Mesodermal cell (in vitro differentiated cells): ENCODE data around the gene SMIM33.

Source experiments
- H3K27ac ChIP-seq: 2 replicates; pipeline ENCODE4 v1.7.0; 2013; ENCODE audit warnings: mild to moderate bottlenecking, low read depth, low read length, moderate library complexity; ENCODE audit not compliant: severe bottlenecking
- H3K36me3 ChIP-seq: 2 replicates; pipeline ENCODE4 v1.7.1; 2013; ENCODE audit warnings: mild to moderate bottlenecking, low read length, moderate library complexity; ENCODE audit not compliant: control insufficient read depth, insufficient read depth
- H3K4me1 ChIP-seq: one replicate; pipeline ENCODE4 v1.7.1; 2013; ENCODE audit warnings: mild to moderate bottlenecking, low read length; ENCODE audit not compliant: insufficient read depth, control insufficient read depth, poor library complexity, severe bottlenecking
- H3K4me3 ChIP-seq: 2 replicates; pipeline ENCODE4 v1.7.0; 2013; ENCODE audit warnings: low read length, control low read depth, mild to moderate bottlenecking; ENCODE audit not compliant: insufficient read depth, poor library complexity, severe bottlenecking; ENCODE audit errors: extremely low read depth
- H3K9me3 ChIP-seq: 2 replicates; pipeline ENCODE4 v1.7.1; 2013; ENCODE audit warnings: mild to moderate bottlenecking, low read length, moderate library complexity; ENCODE audit not compliant: control insufficient read depth
- WGBS, 2 experiments: methylation state at CpG; one replicate each; pipeline ENCODE4 v1.1.5; 2013; ENCODE audit warnings: missing lambda C conversion rate in 2 of 2; ENCODE audit not compliant: insufficient coverage in 2 of 2; 5-methylcytosine and 5-hydroxymethylcytosine counted together

The SMIM33 gene

GRCh38 chr5:139457653-139458306 lies 13.0 kb upstream of the SMIM33 start:
- no peaks in the 10 kb centered on the region for H3K36me3 ChIP-seq
- WGBS, 2 experiments: 90 to 97% methylated on average over 2 to 5 of the region's 5 CpGs
- H3K4me3 ChIP-seq: no peak overlapping the region
- no peaks in the 10 kb centered on the region for H3K9me3 ChIP-seq
- H3K4me1 ChIP-seq: peaks cover 31% of the 10 kb centered on the region
- H3K27ac ChIP-seq: no peak overlapping the region

- H3K9me3 ChIP-seq: no peaks in the 10 kb centered on the region
- WGBS, 2 experiments: 84 to 100% methylated on average over 3 to 6 of the region's 8 CpGs
- H3K4me1 ChIP-seq: peaks cover 34% of the 10 kb centered on the region
- no peak overlapping the region for H3K27ac ChIP-seq
- no peak overlapping the region for H3K4me3 ChIP-seq
- H3K36me3 ChIP-seq: no peaks in the 10 kb centered on the region
These were observed 12.0 kb upstream of the SMIM33 start for GRCh38 chr5:139458580-139459407.

DNA sequence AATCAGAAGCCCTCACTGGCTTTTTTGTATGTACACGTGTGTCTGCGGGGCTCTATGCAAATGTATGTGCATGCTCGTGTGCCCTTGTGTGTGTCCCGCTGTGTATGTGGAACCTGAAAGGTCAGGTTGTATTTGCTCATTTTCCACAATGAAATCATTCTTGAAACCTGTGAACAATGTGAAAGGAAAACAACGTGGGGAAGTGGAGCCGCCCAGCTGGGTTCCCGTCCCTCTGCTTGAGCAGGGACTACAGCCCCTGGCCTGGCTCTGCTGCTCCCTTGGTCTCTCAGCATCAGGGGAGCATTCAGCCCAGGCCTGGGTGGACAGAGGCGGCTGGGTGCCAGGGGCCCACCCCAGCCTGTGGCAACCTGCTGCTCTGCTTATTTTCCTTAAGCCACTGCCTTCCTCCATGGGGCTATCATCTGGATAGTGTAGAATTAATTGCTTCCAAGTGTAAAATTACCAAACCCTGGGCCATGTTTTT lies 11.3 kb upstream of the SMIM33 start:
- peak overlapping the region; percentile 29 for H3K27ac ChIP-seq
- H3K9me3 ChIP-seq: no peaks in the 10 kb centered on the region
- WGBS, 2 experiments: 80 to 84% methylated on average over 7 to 8 of the region's 8 CpGs
- no peak overlapping the region for H3K4me3 ChIP-seq
- no peaks in the 10 kb centered on the region for H3K36me3 ChIP-seq
- H3K4me1 ChIP-seq: peaks cover 34% of the 10 kb centered on the region

GRCh38 chr5:139460455-139460854 lies 10.3 kb upstream of the SMIM33 start:
- WGBS, 2 experiments: 100% methylated on average over 1 of the region's 1 CpG; no CpG with 5 or more reads in 1 of the 2 experiments
- peaks cover 34% of the 10 kb centered on the region for H3K4me1 ChIP-seq
- no peaks in the 10 kb centered on the region for H3K36me3 ChIP-seq
- no peak overlapping the region for H3K4me3 ChIP-seq
- no peaks in the 10 kb centered on the region for H3K9me3 ChIP-seq
- H3K27ac ChIP-seq: no peak overlapping the region

- H3K4me3 ChIP-seq: no peak overlapping the region
- H3K27ac ChIP-seq: no peak overlapping the region
- peaks cover 34% of the 10 kb centered on the region for H3K4me1 ChIP-seq
- WGBS, 2 experiments: 82 to 89% methylated on average over 4 to 6 of the region's 7 CpGs
- H3K36me3 ChIP-seq: no peaks in the 10 kb centered on the region
- H3K9me3 ChIP-seq: no peaks in the 10 kb centered on the region
These were observed 9.6 kb upstream of the SMIM33 start for GRCh38 chr5:139461176-139461575.

GRCh38 chr5:139461698-139462097 lies 9.1 kb upstream of the SMIM33 start:
- Histone ChIP-seq H3K27ac (peak overlapping the region; percentile 51), H3K4me1 (peaks cover 34% of the 10 kb centered on the region)
- WGBS, 2 experiments: 66 to 79% methylated on average over 2 to 3 of the region's 5 CpGs

DNA sequence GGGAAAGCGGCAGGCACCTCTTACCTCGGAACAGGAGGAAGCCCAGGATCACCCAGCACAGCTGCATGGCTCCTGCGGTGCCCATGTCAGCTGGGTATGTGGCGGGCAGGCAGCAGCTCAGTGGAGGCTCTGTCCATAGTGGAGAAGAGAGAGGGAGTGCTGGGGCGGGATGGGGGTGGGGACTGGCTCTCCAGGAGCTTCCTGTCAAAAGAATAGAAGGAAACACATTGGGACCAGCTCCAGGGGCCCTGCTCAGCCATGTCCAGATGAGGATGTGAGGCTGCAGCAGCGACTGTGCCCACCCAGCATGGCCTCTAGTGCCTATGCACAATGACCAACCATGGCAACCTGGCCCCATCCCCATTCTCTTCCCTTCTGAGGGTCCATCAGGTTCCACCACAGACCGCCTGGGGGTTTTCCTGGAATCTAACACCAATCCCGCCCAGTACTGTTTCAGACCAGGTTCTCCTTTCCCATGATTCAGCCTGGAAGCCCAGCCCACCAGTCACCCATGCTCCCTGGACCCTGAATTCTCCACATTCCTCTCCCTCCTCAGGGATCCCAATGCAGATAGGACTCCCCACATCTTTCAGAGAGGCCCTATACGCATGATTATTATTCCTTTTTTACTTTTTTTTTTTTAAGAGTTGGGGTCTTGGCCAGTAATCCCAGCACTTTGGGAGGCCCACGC lies 8.1 kb upstream of the SMIM33 start, which contains the start of gene ECSCR:
Gene ECSCR, minus strand, starts transcription at position 158 of the 691 bp plus-strand sequence. Its CDS starts 73 bp downstream, at position 85.
- 65 to 67% methylated on average over 7 to 8 of the region's 10 CpGs for WGBS, 2 experiments

More at GRCh38 chr5:139461698-139462097, 9.1 kb upstream of the SMIM33 start:
- H3K4me3 ChIP-seq: no peak overlapping the region
- H3K9me3 ChIP-seq: no peaks in the 10 kb centered on the region
- no peaks in the 10 kb centered on the region for H3K36me3 ChIP-seq

GRCh38 chr5:139468421-139468931 lies 2.3 kb upstream of the SMIM33 start:
- H3K27ac ChIP-seq: no peak overlapping the region
- H3K9me3 ChIP-seq: no peaks in the 10 kb centered on the region
- no peaks in the 10 kb centered on the region for H3K36me3 ChIP-seq
- H3K4me3 ChIP-seq: no peak overlapping the region
- H3K4me1 ChIP-seq: peaks cover 5% of the 10 kb centered on the region
- 88 to 92% methylated on average over 3 to 5 of the region's 8 CpGs for WGBS, 2 experiments

More for the DNA sequence above, 8.1 kb upstream of the SMIM33 start, which contains the start of gene ECSCR:
- H3K4me1 ChIP-seq: peaks cover 34% of the 10 kb centered on the region
- no peaks in the 10 kb centered on the region for H3K9me3 ChIP-seq
- H3K27ac ChIP-seq: peak within 1 kb of the TSS; percentile 51
- H3K4me3 ChIP-seq: peak within 1 kb of the TSS; percentile 14
- no peaks in the 10 kb centered on the region for H3K36me3 ChIP-seq

DNA sequence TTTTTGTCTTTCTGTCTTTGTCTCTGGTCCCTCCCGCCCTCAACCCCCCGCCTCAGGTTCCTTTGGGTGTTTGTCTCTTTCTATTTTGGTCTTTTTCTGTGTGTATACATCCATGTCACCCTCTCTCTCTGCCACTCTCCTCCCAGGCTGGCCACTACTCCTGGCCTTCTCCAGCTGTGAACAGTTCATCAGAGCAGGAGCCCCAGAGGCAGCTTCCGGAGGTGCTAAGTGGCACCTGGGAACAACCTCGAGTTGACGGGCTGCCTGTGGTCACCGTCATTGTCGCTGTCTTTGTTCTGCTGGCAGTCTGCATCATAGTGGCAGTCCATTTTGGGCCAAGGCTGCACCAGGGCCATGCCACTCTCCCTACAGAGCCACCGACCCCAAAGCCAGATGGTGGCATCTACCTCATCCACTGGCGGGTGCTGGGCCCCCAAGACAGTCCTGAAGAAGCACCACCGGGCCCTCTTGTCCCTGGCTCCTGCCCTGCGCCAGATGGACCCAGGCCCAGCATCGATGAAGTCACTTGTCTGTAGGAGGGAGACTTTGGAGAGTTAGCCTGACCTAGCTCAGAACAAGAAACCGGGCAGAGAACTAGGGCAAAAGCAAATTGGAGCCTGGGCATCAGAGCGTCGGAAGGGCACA lies 1.7 kb downstream of the SMIM33 start:
- Histone ChIP-seq H3K36me3 (no peaks in the 10 kb centered on the region), H3K4me3 (no peak overlapping the region), H3K9me3 (no peaks in the 10 kb centered on the region), H3K4me1 (peaks cover 8% of the 10 kb centered on the region), H3K27ac (no peak overlapping the region)
- WGBS, 2 experiments: 72 to 80% methylated on average over 10 to 11 of the region's 15 CpGs

DNA sequence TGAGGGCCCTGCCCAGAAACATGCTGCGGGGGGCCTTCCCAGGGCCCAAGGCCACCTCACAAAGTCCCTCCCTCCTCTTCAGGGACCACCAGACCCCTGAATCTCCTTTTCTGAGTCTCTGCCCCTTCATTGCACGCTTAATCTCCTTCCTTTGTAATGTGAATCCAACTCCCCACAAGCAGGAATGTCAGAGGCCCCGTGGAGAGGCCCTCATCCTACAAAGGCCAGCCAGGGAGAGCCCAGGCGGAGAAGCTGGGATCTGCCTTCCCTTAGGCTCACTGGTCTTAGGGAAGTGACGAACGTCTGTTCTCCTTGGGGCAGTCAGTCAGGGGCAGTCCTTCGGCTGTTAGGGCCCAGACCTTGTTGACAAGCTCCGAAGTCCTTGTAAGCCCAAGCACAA lies 2.3 kb downstream of the SMIM33 start:
- 35 to 45% methylated on average over 6 to 8 of the region's 8 CpGs for WGBS, 2 experiments
- H3K4me1 ChIP-seq: peaks cover 8% of the 10 kb centered on the region

More for the DNA sequence above, 2.3 kb downstream of the SMIM33 start:
- Histone ChIP-seq H3K27ac (peak overlapping the region; percentile 64), H3K36me3 (no peaks in the 10 kb centered on the region), H3K9me3 (no peaks in the 10 kb centered on the region), H3K4me3 (no peak overlapping the region)
